Measurements from ENCODE around the gene GPD1L. TPM values are rescaled to one million over a fixed set of nuclear protein-coding genes. Genes with fewer than 3 reads are reported as not detected.

GPD1L gene
- total and polyA plus RNA-seq, 10 of the 15 experiments (the other 5 are each of a cell fraction or from before 2014, with no cell fraction given) = 0.77 to 4.8 (median 3.9) TPM

DNA sequence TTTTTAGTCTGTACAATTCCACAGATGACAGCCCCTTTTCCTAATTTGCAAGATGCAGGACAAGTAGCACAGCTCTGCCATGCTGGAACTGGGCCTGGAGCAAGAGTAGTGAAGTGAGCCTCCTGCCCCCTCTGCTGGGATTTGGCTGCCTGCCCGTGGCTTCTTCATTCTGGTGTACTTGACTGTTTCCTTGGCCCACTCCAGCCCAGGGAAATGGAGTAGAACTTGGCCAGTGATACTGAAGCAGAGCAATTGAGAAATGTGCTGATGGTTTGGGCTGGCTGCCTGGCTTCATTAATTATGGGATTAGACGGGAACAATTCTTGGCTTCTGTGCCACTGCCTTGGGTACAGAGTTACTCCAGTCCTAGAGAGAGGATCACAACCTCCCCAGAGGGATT is 2.8 kb downstream of the GPD1L start:
- ChIA-PET POLR2A (no interaction called here), RAD21 (ENCODE audit: unreplicated experiment) (no interaction called here), SMC1A (ENCODE audit: uncharacterized antibody, unreplicated experiment) (no interaction called here), CTCF (interaction anchor here (1.0 kb wide), 1 partner anchor 92 kb away, joined by 3 read pairs; no protein-coding TSS in a partner anchor)
- no peaks in the 10 kb centered on the region for H3K36me3 ChIP-seq (ENCODE audit: control insufficient read depth in 2 of 2, insufficient read depth in 2 of 2, low read length in 1 of 2)
- peaks cover 9% of the 10 kb centered on the region for H3K4me1 ChIP-seq (ENCODE audit: control insufficient read depth, insufficient read depth, low read length)
- DNase-seq (ENCODE audit: low read depth, low spot score) = no peak
- no peak for FAIRE-seq
- no peak for ATAC-seq
- H3K4me3 ChIP-seq = no peak overlapping the region
- H3K4me2 ChIP-seq (ENCODE audit: control insufficient read depth, insufficient read depth) = no peak overlapping the region
- BruUV-seq (replicated peaks) = no TSS peak
- in situ Hi-C loops (cut with MboI) = no loop called here
- H3K27ac ChIP-seq (ENCODE audit: control insufficient read depth, insufficient read depth) = no peak overlapping the region
- WGBS (ENCODE audit: insufficient coverage, insufficient replicate concordance, low lambda C conversion rate, missing lambda C conversion rate) = 67% methylated on average over 2 of the region's 2 CpGs
- H3K27me3 ChIP-seq (replicated peaks in 1 of 2; ENCODE audit: control insufficient read depth in 2 of 2, insufficient read depth in 2 of 2, low read length in 1 of 2) = no peaks in the 10 kb centered on the region
- intact Hi-C loops (cut with micrococcal nuclease; ENCODE audit: unreplicated experiment) = no loop called here
- H3K9ac ChIP-seq (ENCODE audit: control insufficient read depth, insufficient read depth, low read length) = no peak overlapping the region
- H3K79me2 ChIP-seq (ENCODE audit: control insufficient read depth, insufficient read depth, low read length) = peaks cover 1% of the 10 kb centered on the region
- no peaks in the 10 kb centered on the region for H4K20me1 ChIP-seq (ENCODE audit: control insufficient read depth, insufficient read depth)
- TF ChIP-seq DPF2 (IDR thresholded peaks at IDR 0.05) (no peak), SMAD5 (IDR thresholded peaks at IDR 0.05; ENCODE audit: low read depth) (no peak), EP300 (IDR thresholded peaks at IDR 0.05; ENCODE audit: borderline replicate concordance in 1 of 2, control insufficient read depth in 1 of 2, low read depth in 2 of 2, low read length in 2 of 2) (no peak), RAD21 (IDR thresholded peaks at IDR 0.05; ENCODE audit: insufficient read depth, low read depth, low read length) (no peak), ASH2L (IDR thresholded peaks at IDR 0.05; ENCODE audit: borderline replicate concordance, low read depth) (no peak), SMARCA5 (IDR thresholded peaks at IDR 0.05) (no peak), RBBP5 (conservative IDR thresholded peaks at IDR 0.05) (no peak), JUNB (IDR thresholded peaks at IDR 0.05) (no peak), EZH2 (IDR thresholded peaks at IDR 0.05; ENCODE audit: borderline replicate concordance, control insufficient read depth, low read depth, low read length) (no peak), MEF2B (IDR thresholded peaks at IDR 0.05; ENCODE audit: partially characterized antibody, poor library complexity, severe bottlenecking) (no peak), PAX5 (IDR thresholded peaks at IDR 0.05; ENCODE audit: borderline replicate concordance, low read depth, low read length) (no peak), BHLHE40 (IDR thresholded peaks at IDR 0.05; ENCODE audit: borderline replicate concordance in 1 of 2, low read depth in 2 of 2, low read length in 1 of 2) (no peak), WRNIP1 (IDR thresholded peaks at IDR 0.05; ENCODE audit: borderline replicate concordance, low read depth, low read length) (no peak), SUZ12 (IDR thresholded peaks at IDR 0.05; ENCODE audit: unreplicated experiment) (no peak), FOS (IDR thresholded peaks at IDR 0.05; ENCODE audit: borderline replicate concordance, extremely low read depth, insufficient read length) (no peak)
- TF ChIP-seq, protein P1, sequence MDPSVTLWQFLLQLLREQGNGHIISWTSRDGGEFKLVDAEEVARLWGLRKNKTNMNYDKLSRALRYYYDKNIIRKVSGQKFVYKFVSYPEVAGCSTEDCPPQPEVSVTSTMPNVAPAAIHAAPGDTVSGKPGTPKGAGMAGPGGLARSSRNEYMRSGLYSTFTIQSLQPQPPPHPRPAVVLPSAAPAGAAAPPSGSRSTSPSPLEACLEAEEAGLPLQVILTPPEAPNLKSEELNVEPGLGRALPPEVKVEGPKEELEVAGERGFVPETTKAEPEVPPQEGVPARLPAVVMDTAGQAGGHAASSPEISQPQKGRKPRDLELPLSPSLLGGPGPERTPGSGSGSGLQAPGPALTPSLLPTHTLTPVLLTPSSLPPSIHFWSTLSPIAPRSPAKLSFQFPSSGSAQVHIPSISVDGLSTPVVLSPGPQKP (IDR thresholded peaks at IDR 0.05; ENCODE audit: low read depth, low read length) = no peak
- TF ChIP-seq, protein P2, sequence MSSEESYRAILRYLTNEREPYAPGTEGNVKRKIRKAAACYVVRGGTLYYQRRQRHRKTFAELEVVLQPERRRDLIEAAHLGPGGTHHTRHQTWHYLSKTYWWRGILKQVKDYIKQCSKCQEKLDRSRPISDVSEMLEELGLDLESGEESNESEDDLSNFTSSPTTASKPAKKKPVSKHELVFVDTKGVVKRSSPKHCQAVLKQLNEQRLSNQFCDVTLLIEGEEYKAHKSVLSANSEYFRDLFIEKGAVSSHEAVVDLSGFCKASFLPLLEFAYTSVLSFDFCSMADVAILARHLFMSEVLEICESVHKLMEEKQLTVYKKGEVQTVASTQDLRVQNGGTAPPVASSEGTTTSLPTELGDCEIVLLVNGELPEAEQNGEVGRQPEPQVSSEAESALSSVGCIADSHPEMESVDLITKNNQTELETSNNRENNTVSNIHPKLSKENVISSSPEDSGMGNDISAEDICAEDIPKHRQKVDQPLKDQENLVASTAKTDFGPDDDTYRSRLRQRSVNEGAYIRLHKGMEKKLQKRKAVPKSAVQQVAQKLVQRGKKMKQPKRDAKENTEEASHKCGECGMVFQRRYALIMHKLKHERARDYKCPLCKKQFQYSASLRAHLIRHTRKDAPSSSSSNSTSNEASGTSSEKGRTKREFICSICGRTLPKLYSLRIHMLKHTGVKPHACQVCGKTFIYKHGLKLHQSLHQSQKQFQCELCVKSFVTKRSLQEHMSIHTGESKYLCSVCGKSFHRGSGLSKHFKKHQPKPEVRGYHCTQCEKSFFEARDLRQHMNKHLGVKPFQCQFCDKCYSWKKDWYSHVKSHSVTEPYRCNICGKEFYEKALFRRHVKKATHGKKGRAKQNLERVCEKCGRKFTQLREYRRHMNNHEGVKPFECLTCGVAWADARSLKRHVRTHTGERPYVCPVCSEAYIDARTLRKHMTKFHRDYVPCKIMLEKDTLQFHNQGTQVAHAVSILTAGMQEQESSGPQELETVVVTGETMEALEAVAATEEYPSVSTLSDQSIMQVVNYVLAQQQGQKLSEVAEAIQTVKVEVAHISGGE (CRISPR knock-in tag; IDR thresholded peaks at IDR 0.05) = no peak
- H2AFZ ChIP-seq (ENCODE audit: control insufficient read depth, low read depth, low read length) = no peak overlapping the region
- H3K9me3 ChIP-seq (replicated peaks; ENCODE audit: control insufficient read depth, insufficient read depth, low read length) = no peaks in the 10 kb centered on the region

All from GM12878 (cell line).